ENCODE results near the gene SCNN1G.

The SCNN1G gene

DNA sequence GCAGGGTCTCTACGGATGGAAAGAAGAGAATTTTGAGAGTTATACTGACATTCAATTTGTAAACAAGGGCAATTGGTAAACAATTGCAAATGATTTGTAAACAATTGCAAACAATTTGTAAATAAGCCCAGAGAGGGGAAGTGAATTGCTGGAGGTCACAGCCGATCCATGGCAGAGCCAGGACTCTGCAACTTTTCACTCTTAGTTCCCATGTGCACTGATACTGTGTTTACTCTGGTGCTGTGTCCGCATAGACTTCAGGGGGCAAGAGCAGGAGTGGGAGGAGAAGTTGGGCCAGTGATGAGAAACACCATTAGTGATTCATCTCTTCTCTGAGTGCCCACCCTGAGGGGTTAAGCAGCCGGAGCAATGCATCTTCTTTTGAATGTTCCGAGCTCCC is 14.0 kb downstream of the SCNN1G start:
- no peak for DNase-seq (ENCODE audit: low read depth in 3 of 3)

DNA sequence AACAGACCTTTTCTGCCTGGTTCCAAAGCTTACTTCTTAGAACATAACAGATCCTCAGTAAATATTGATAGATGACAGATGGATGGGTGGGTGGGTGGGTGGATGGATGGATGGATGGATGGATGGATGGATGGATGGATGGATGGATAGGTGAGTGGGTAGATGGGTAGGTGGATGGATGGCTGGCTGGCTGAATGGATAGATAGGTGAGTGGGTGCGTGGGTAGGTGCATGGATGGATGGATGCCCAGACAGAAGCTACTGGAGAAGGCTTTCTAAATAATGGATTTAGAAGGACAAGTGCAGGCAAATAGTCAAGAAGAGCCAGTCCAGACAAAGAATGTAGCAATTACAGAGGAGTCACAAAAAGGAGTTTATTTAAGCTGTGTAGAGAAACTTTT is 19.6 kb downstream of the SCNN1G start:
- no peak for DNase-seq (ENCODE audit: low read depth in 3 of 3)

- DNase-seq (ENCODE audit: low read depth in 3 of 3), result no peak
These were observed 24.4 kb downstream of the SCNN1G start for GRCh38 chr16:23206986-23207385.

DNA sequence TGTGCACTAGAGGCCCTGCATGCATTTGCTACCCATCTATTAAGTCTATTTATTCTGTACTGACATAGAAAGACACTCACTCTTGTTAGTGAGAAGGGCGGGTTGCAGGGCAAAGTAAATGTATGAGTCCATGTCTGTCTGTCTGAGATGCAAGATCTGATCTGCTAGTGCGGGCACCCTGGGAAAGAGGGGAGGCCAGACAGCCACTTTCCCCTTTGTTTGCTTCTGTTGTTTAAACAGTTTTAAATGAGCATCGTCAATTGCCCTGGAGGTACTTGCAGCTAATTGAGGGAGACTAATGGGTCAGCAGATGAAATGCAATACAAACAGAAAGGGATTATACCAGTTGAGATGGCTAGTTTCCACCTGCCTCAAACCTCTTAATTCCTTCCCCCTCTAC is 24.9 kb downstream of the SCNN1G start:
- no peak for DNase-seq (ENCODE audit: low read depth in 3 of 3)

GRCh38 chr16:23209606-23210005 is 27.1 kb downstream of the SCNN1G start:
- DNase-seq (ENCODE audit: low read depth in 3 of 3), result no peak

DNA sequence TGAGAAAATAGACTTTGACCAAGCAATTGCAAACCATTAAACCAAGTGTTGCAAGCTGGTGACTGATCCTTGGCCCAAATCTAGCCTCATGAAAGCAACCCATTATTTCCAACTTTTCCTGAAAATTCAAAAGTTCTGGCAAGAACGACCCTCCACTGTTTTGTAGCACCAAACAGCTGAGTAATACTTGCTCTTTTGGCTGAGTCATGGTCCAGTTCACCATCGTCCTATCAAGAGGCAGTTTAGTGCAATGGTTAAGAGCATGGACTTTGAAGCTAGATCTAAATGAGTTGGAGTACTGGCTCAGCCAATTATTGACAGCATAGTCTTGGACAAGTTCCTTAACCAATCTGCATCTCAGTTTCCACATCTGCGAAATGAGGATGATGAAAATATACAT is 31.3 kb downstream of the SCNN1G start:
- no peak for DNase-seq (ENCODE audit: low read depth in 3 of 3)

DNA sequence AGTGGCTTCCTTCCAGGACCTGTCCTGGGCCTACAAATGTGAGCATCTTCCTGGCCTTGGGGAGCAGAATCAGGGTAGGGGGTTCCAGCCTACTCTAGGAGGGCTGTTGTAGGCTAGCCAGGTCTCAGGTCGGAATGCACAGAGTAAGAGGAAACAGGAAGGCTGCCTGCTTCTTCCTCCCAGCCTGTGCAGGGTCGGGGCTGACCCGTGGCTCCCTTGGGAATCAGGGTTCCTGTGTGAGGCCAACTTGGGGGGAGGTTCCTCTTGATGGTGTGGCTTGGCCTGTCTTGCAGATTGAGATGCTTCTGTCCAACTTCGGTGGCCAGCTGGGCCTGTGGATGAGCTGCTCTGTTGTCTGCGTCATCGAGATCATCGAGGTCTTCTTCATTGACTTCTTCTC is 32.3 kb downstream of the SCNN1G start:
- no peak for DNase-seq (ENCODE audit: low read depth in 3 of 3)

- no peak for DNase-seq (ENCODE audit: low read depth in 3 of 3)
These were observed 32.9 kb downstream of the SCNN1G start for GRCh38 chr16:23215435-23215834.

DNA sequence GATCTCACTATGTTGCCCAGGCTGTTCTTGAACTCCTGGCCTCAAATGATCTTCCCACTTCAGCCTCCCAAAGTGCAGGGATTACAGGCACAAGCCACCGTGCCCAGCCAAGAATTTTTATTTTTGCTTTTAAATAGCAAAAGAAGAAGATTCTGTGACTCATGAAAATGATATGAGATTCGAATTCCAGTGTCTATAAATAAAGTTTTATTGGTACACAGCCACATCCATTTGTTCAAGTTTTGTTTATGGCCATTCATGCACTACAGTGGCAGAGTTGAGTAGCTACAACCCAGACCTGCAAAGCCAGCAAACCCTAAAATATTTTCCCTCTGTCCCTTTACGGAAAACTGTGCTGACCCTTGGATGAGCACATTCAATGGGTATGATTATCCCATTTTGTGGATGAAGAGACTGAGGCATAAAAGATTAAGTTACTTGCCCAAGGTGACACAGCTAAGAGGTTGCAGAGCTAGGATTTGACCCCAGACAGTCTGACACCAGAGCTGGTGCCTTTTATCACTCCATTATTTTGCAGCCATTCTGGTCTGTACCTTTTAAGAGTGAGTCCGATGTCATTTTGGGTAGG is 34.2 kb downstream of the SCNN1G start:
- no peak for DNase-seq (ENCODE audit: low read depth in 3 of 3)

DNA sequence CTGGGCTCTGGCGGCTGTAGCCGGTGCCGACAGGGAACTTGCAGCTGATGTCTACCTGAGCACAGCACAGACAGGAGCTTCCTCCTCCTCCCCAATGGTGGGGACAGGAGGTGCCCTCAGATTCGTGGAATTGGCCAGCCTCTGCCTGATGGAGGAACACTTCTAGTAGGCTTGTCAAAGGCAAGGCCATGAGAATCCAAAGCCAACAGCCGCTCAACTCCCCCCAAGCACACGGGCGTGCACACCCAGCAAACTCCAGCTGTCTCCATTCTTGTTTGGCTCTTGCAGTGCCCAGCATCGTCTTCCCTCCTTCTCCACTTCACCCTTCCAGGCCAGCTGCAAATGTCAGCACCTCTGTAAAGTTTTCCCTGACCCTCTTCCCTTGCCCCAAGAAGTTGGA is 35.1 kb downstream of the SCNN1G start:
- no peak for DNase-seq (ENCODE audit: low read depth in 3 of 3)

DNA sequence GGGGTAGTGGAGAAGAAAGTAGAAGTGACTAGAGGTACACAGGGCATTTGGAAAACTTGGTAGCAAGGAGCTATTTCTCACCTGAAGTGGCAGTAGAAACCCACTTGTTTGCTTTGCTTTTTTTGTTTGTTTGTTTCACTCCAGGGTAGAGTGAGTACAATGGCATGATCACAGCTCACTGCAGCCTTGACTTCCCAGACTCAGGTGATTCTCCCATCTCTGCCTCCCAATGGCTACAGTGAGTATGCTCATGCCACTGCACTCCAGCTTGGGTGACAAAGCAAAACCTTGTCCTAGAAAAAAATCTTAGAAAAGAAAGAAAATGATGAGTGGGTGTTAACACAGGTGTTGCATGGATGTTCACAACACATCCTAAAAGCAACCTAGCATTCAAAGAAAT is 40.4 kb downstream of the SCNN1G start:
- no peak for DNase-seq (ENCODE audit: low read depth in 3 of 3)

- no peak for DNase-seq (ENCODE audit: low read depth in 3 of 3)
These were observed 40.8 kb downstream of the SCNN1G start for GRCh38 chr16:23223368-23223767.

GRCh38 chr16:23225109-23225508 is 42.6 kb downstream of the SCNN1G start:
- no peak for DNase-seq (ENCODE audit: low read depth in 3 of 3)

DNA sequence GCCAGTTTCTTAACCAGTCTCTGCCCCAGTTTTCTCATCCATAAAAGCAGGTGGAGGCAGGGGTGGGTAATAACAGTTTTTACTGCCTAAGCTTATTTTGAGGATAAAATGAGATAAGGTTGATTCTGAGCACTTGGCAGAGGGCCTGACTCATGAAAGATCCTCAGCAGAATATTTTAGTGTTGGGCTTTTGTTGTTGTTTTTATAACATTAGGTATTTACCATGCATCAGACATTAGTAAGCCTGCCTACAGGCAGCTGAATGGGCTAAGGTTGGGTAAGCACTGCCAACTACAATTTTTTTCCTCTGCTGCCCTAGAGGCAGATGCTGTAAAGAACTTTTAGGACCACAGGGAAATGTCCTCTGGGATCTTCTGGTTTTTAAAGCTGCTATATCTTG is 43.1 kb downstream of the SCNN1G start:
- no peak for DNase-seq (ENCODE audit: low read depth in 3 of 3)

DNA sequence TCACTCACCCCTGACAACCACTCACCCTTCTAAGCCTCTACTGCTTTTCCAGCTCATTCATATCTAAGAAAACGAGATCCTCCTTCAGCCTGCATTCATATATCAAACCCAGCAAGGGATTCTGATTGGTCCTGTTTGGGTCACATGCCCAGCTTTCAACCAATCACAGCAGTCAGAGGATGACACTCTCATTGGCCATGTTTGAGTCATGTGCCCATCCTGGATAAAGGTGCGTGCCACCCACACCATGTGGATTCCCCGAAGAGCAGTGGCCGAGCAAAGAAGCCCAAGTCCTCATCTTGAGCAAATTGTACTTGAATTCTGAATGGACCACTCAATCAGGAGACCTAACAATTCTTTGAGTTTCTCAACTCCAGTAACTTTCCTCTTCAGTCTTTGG is 45.0 kb downstream of the SCNN1G start:
- DNase-seq (ENCODE audit: low read depth in 3 of 3), result no peak

- DNase-seq (ENCODE audit: low read depth in 3 of 3), result no peak
These were observed 47.2 kb downstream of the SCNN1G start for GRCh38 chr16:23229714-23230113.

DNA sequence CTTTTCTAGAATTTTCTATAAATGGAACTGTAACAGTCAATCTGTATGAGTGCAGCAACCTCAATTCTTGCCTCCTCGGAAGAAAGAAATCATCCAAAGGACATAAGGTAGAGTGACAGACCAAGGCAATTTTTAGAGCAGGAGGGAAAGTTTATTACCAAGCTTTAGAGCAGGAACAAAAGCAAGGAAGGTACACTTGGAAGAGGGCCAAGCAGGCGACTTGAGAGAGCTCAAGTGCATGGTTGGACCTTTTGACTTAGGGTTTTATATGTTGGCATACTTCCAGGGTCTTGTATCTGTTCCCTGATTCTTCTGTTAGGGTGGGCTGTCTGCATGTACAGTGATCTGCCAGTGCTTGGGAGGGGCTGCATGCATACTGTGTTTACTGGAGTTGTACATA is 50.3 kb downstream of the SCNN1G start:
- DNase-seq (ENCODE audit: low read depth in 3 of 3), result no peak

DNA sequence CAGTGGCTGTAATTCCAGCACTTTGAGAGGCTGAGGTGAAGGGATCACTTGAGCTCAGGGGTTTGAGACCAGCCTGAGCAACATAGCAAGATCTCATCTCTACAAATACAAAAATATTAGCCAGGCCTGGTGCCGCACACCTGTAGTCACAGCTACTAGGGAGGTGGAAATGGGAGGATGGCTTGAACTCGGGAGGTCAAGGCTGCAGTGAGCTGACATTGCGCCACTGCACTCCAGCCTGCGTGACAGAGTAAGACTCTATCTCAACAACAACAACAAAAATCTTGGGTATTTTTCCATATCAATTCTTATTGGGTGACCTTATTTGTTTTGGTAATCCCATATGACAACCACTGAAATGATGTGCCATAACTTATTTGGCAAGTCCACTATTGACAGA is 52.6 kb downstream of the SCNN1G start:
- DNase-seq (ENCODE audit: low read depth in 3 of 3), result no peak

- no peak for DNase-seq (ENCODE audit: low read depth in 3 of 3)
These were observed 54.4 kb downstream of the SCNN1G start for GRCh38 chr16:23236983-23237382.

DNA sequence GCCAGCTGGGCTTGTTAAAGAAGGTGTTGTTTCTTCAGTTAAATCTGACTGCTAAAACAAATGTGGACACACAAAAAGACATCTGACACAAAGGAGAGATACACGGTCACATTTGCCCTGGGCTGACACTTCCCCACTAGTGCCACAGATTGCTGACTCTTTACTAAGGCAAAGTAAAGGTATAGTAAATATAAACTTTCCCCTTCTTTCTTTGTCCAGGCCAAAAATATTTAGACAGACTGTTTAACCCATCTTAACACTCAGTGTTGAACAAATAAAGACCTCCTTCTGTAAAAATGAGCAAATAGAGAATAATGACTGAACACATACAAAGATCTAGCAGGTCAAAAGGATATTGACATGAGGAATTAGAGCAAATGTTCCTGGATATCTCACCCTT is 58.4 kb downstream of the SCNN1G start:
- no peak for DNase-seq (ENCODE audit: low read depth in 3 of 3)

DNA sequence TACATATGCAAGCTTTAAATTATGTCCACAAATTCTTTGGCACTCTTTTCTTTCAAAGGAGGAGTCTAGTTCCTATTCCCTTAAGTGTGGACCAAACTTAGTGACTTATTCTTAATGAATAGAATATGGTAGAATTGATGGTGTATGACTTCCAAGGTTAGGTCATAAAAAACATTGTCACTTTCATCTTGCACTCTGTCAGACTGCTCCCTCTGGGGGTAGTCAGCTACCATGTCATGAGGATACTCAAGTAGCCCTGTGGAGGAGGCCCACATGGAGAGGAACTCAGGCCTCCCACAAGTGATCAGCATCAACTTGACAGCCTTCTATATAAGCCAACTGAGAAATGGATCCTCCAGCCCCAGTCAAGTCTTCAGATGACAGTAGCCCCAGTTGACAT is 61.6 kb downstream of the SCNN1G start:
- no peak for DNase-seq (ENCODE audit: low read depth in 3 of 3)

GRCh38 chr16:23245268-23245667 is 62.7 kb downstream of the SCNN1G start:
- DNase-seq (ENCODE audit: low read depth in 3 of 3), result no peak

GRCh38 chr16:23248261-23249194 is 66.0 kb downstream of the SCNN1G start:
- DNase-seq (ENCODE audit: low read depth in 3 of 3), result no peak

- DNase-seq (ENCODE audit: low read depth in 3 of 3), result no peak
These were observed 67.3 kb downstream of the SCNN1G start for GRCh38 chr16:23249830-23250229.
